ENCODE measurements around the gene FAM83B.

GRCh38 chr6:54827010-54827409 lies 19.6 kb upstream of the FAM83B start:
- TF ChIP-seq CTCF (IDR thresholded peaks at IDR 0.05; ENCODE audit: insufficient read depth, low read length, poor library complexity, severe bottlenecking) (no peak), EZH2phosphoT487 (conservative IDR thresholded peaks at IDR 0.05; ENCODE audit: low read length) (no peak)

All from SU-DHL-6 (cell line).